GM19099 (cell line): Measurements from ENCODE around the gene ADGRD1.

ENCODE experiments used
- POLR2A ChIP-seq: IDR thresholded peaks from 3 replicates; pipeline ENCODE4 v1.6.1; 2011; ENCODE audit warnings: low read depth; ENCODE audit not compliant: insufficient read length; ENCODE audit errors: extremely low read depth

ADGRD1 gene

GRCh38 chr12:131103669-131104462, 150.2 kb downstream of the ADGRD1 start:
- TF ChIP-seq POLR2A = no peak

- no peak for TF ChIP-seq POLR2A
These were observed 151.0 kb downstream of the ADGRD1 start for GRCh38 chr12:131104463-131105350.

- TF ChIP-seq POLR2A = no peak
These were observed 151.6 kb downstream of the ADGRD1 start for GRCh38 chr12:131105351-131105735.

- TF ChIP-seq POLR2A = no peak
These were observed 152.1 kb downstream of the ADGRD1 start for GRCh38 chr12:131105736-131106348.

- no peak for TF ChIP-seq POLR2A
These were observed 152.7 kb downstream of the ADGRD1 start for GRCh38 chr12:131106349-131106941.

GRCh38 chr12:131108177-131108955, 154.7 kb downstream of the ADGRD1 start:
- no peak for TF ChIP-seq POLR2A

- TF ChIP-seq POLR2A = no peak
These were observed 157.7 kb downstream of the ADGRD1 start for GRCh38 chr12:131111446-131111845.

- TF ChIP-seq POLR2A = no peak
These were observed 158.3 kb downstream of the ADGRD1 start for GRCh38 chr12:131112021-131112420.

GRCh38 chr12:131112700-131113290, 159.1 kb downstream of the ADGRD1 start:
- no peak for TF ChIP-seq POLR2A

GRCh38 chr12:131113568-131114270, 160.0 kb downstream of the ADGRD1 start:
- no peak for TF ChIP-seq POLR2A

- no peak for TF ChIP-seq POLR2A
These were observed 160.6 kb downstream of the ADGRD1 start for GRCh38 chr12:131114271-131114670.

- no peak for TF ChIP-seq POLR2A
These were observed 161.4 kb downstream of the ADGRD1 start for GRCh38 chr12:131114942-131115584.
